H9 (cell line): Measurements from ENCODE around the gene SNX25. TPM values are rescaled to one million over a fixed set of nuclear protein-coding genes. Genes with fewer than 3 reads are reported as not detected.

Experiments
- DNase-seq: peaks from one replicate; pipeline ENCODE4 v3.0.0-alpha.2; 2017
- H2AFZ ChIP-seq: one replicate; pipeline ENCODE4 v1.6.1; 2013; ENCODE audit warnings: mild to moderate bottlenecking, low read length, control low read depth, moderate library complexity
- H2AK5ac ChIP-seq: 2 replicates; pipeline ENCODE4 v1.6.1; 2013; ENCODE audit warnings: low read length, control low read depth, mixed read lengths; ENCODE audit not compliant: insufficient read length
- H2BK120ac ChIP-seq: one replicate; pipeline ENCODE4 v1.6.1; 2013; ENCODE audit warnings: low read depth, mild to moderate bottlenecking, low read length, control low read depth, inconsistent platforms; ENCODE audit not compliant: poor library complexity, severe bottlenecking
- H2BK12ac ChIP-seq: 2 replicates; pipeline ENCODE4 v1.6.1; 2013; ENCODE audit warnings: low read length, control low read depth, mixed read lengths, low read depth; ENCODE audit not compliant: insufficient read length
- H2BK15ac ChIP-seq: 2 replicates; pipeline ENCODE4 v1.6.1; 2013; ENCODE audit warnings: low read depth, low read length, control low read depth
- H2BK20ac ChIP-seq: one replicate; pipeline ENCODE4 v1.6.1; 2013; ENCODE audit warnings: low read depth, mild to moderate bottlenecking, low read length, control low read depth, inconsistent platforms; ENCODE audit not compliant: poor library complexity, severe bottlenecking
- H2BK5ac ChIP-seq: 2 replicates; pipeline ENCODE4 v1.6.1; 2013; ENCODE audit warnings: low read length, control low read depth, mixed read lengths; ENCODE audit not compliant: insufficient read length
- H3K14ac ChIP-seq: 2 replicates; pipeline ENCODE4 v1.6.1; 2013; ENCODE audit warnings: low read length, control low read depth; ENCODE audit not compliant: insufficient read depth
- H3K18ac ChIP-seq: 2 replicates; pipeline ENCODE4 v1.6.1; 2013; ENCODE audit warnings: low read depth, mild to moderate bottlenecking, mixed read lengths, low read length, control low read depth; ENCODE audit not compliant: insufficient read length
- H3K23ac ChIP-seq: 2 replicates; pipeline ENCODE4 v1.6.1; 2013; ENCODE audit warnings: low read length, control low read depth, mixed read lengths, low read depth; ENCODE audit not compliant: insufficient read length
- H3K23me2 ChIP-seq: 2 replicates; pipeline ENCODE4 v1.6.1; 2013; ENCODE audit warnings: low read depth, mild to moderate bottlenecking, mixed read lengths, low read length, control low read depth; ENCODE audit not compliant: insufficient read length, poor library complexity, severe bottlenecking
- H3K27ac ChIP-seq: 2 replicates; pipeline ENCODE4 v1.5.1; 2013; ENCODE audit warnings: low read length, control low read depth, mixed read lengths, low read depth; ENCODE audit not compliant: insufficient read length
- H3K27me3 ChIP-seq: 2 replicates; pipeline ENCODE4 v1.6.1; 2013; ENCODE audit warnings: low read length, control low read depth, inconsistent platforms; ENCODE audit not compliant: insufficient read depth
- H3K4ac ChIP-seq: 2 replicates; pipeline ENCODE4 v1.6.1; 2013; ENCODE audit warnings: low read depth, mild to moderate bottlenecking, control low read depth, inconsistent platforms, low read length, moderate library complexity
- H3K4me1 ChIP-seq: 2 replicates; pipeline ENCODE4 v1.6.1; 2013; ENCODE audit warnings: low read length, control low read depth, inconsistent platforms; ENCODE audit not compliant: insufficient read depth
- H3K4me2 ChIP-seq: 2 replicates; pipeline ENCODE4 v1.6.1; 2013; ENCODE audit warnings: low read length, control low read depth, mixed read lengths; ENCODE audit not compliant: insufficient read length, insufficient read depth
- H3K56ac ChIP-seq: 2 replicates; pipeline ENCODE4 v1.6.1; 2013; ENCODE audit warnings: low read depth, mild to moderate bottlenecking, mixed read lengths, low read length, control low read depth; ENCODE audit not compliant: insufficient read length
- H3K79me1 ChIP-seq: 2 replicates; pipeline ENCODE4 v1.6.1; 2013; ENCODE audit warnings: low read depth, mild to moderate bottlenecking, moderate library complexity, low read length, control low read depth, inconsistent platforms; ENCODE audit not compliant: insufficient read depth, poor library complexity, severe bottlenecking
- H3K79me2 ChIP-seq: 2 replicates; pipeline ENCODE4 v1.6.1; 2013; ENCODE audit warnings: low read length, control low read depth, inconsistent platforms; ENCODE audit not compliant: insufficient read depth
- H3K9ac ChIP-seq: 2 replicates; pipeline ENCODE4 v1.6.1; 2013; ENCODE audit warnings: low read length, control low read depth, mixed read lengths; ENCODE audit not compliant: insufficient read length; ENCODE audit errors: extremely low read depth
- H3K9me3 ChIP-seq: one replicate; pipeline ENCODE4 v1.6.1; 2013; ENCODE audit warnings: low read depth, low read length, inconsistent platforms; ENCODE audit not compliant: control insufficient read depth
- H3T11ph ChIP-seq: one replicate; pipeline ENCODE4 v1.6.1; 2013; ENCODE audit warnings: mild to moderate bottlenecking, low read length, control low read depth, inconsistent platforms
- H4K20me1 ChIP-seq: one replicate; pipeline ENCODE4 v1.6.1; 2013; ENCODE audit not compliant: control insufficient read depth, insufficient read length, insufficient read depth
- H4K5ac ChIP-seq: 2 replicates; pipeline ENCODE4 v1.6.1; 2013; ENCODE audit warnings: low read depth, mild to moderate bottlenecking, mixed read lengths, low read length, control low read depth; ENCODE audit not compliant: insufficient read length
- H4K8ac ChIP-seq: replicated peaks from 2 replicates; pipeline ENCODE4 v1.6.1; 2013; ENCODE audit warnings: low read length, control low read depth, mixed read lengths, low read depth; ENCODE audit not compliant: insufficient read length
- H4K91ac ChIP-seq: 2 replicates; pipeline ENCODE4 v1.6.1; 2013; ENCODE audit warnings: low read depth, mild to moderate bottlenecking, moderate library complexity, mixed read lengths, low read length, control low read depth; ENCODE audit not compliant: insufficient read length
- H3K27ac Mint-ChIP-seq, 3 experiments: 2 replicates in 2 of 3; 3 replicates in 1 of 3; pipeline ENCODE4 v1.8.0; 2020 to 2021; ENCODE audit warnings: mixed read lengths in 3 of 3, mild to moderate bottlenecking in 1 of 3, moderate library complexity in 1 of 3
- H3K27me3 Mint-ChIP-seq: 2 replicates; pipeline ENCODE4 v1.8.0; 2021; ENCODE audit warnings: low read depth, mild to moderate bottlenecking, moderate library complexity, mixed read lengths
- H3K36me3 Mint-ChIP-seq, 3 experiments: 2 replicates in 2 of 3; 3 replicates in 1 of 3; pipeline ENCODE4 v1.8.0; 2020 to 2021; ENCODE audit warnings: low read depth in 3 of 3, mixed read lengths in 3 of 3; ENCODE audit not compliant: insufficient read depth in 1 of 3
- H3K4me1 Mint-ChIP-seq, 2 experiments: 2 replicates each; pipeline ENCODE4 v1.8.0; 2020; ENCODE audit warnings: mixed read lengths in 2 of 2
- H3K4me3 Mint-ChIP-seq, 2 experiments: 2 replicates in 1 of 2; 3 replicates in 1 of 2; pipeline ENCODE4 v1.8.0; 2020 to 2021; ENCODE audit warnings: mild to moderate bottlenecking in 2 of 2, mixed read lengths in 2 of 2, moderate library complexity in 1 of 2
- H3K9me3 Mint-ChIP-seq, 2 experiments: 2 replicates in 1 of 2; 3 replicates in 1 of 2; pipeline ENCODE4 v1.8.0; 2020; ENCODE audit warnings: mild to moderate bottlenecking in 2 of 2, mixed read lengths in 2 of 2, moderate library complexity in 1 of 2
- WGBS: extraction: QIAGEN DNeasy Blood & Tissue Kit; methylation state at CpG from one replicate; pipeline ENCODE4 v1.1.7; 2013; ENCODE audit warnings: missing lambda C conversion rate, low lambda C conversion rate, mixed read lengths; ENCODE audit not compliant: insufficient read length; ENCODE audit errors: extremely low coverage; 5-methylcytosine and 5-hydroxymethylcytosine counted together
- total RNA-seq: library from RNA; stranded (reverse); gene quantifications from 2 replicates; pipeline ENCODE4 v1.2.1, GENCODE V29; 2021
- TF ChIP-seq, protein P1 (sequence below): fragments of 200-600 bp; sonication (generic); conservative IDR thresholded peaks from 3 replicates; pipeline ENCODE4 v1.8.0; 2021; ENCODE audit warnings: antibody characterized with exemption, mild to moderate bottlenecking

Gene SNX25
- total RNA-seq, 1 experiment from 2014 or later: 28.2 TPM

GRCh38 chr4:185293202-185293601, 83.8 kb downstream of the SNX25 start:
- Histone ChIP-seq H2BK5ac (no peak overlapping the region), H3K56ac (no peak overlapping the region), H2AFZ (no peak overlapping the region), H3K4me2 (no peak overlapping the region), H3K27ac (no peak overlapping the region), H3K18ac (no peak overlapping the region), H3K9ac (no peak overlapping the region), H4K8ac (no peak overlapping the region), H3K23me2 (no peaks in the 10 kb centered on the region), H3K4me1 (0 out of 2 replicates have a peak, but pooled peaks cover 2% of the 10 kb centered on the region), H3K9me3 (no peaks in the 10 kb centered on the region), H2AK5ac (no peak overlapping the region), H3T11ph (no peak overlapping the region), H3K79me2 (no peaks in the 10 kb centered on the region), H4K20me1 (no peaks in the 10 kb centered on the region), H3K79me1 (no peaks in the 10 kb centered on the region), H3K14ac (no peak overlapping the region), H2BK15ac (no peak overlapping the region), H3K27me3 (no peaks in the 10 kb centered on the region), H2BK120ac (no peak overlapping the region), H3K4ac (no peak overlapping the region), H4K5ac (no peak overlapping the region), H4K91ac (no peak overlapping the region), H2BK12ac (no peak overlapping the region), H3K23ac (no peak overlapping the region), H2BK20ac (no peak overlapping the region)
- DNase-seq: no peak
- Mint-ChIP-seq H3K9me3 (peaks cover 0 to 3% of the 10 kb centered on the region in 2 experiments; a peak in 1 of 5 replicates), H3K4me3 (no peak overlapping the region), H3K27me3 (no peaks in the 10 kb centered on the region), H3K4me1 (peaks cover 19 to 29% of the 10 kb centered on the region in 2 experiments), H3K27ac (no peak overlapping the region), H3K36me3 (peaks cover 12 to 53% (median 48%) of the 10 kb centered on the region in 3 experiments)
- TF ChIP-seq, protein P1, sequence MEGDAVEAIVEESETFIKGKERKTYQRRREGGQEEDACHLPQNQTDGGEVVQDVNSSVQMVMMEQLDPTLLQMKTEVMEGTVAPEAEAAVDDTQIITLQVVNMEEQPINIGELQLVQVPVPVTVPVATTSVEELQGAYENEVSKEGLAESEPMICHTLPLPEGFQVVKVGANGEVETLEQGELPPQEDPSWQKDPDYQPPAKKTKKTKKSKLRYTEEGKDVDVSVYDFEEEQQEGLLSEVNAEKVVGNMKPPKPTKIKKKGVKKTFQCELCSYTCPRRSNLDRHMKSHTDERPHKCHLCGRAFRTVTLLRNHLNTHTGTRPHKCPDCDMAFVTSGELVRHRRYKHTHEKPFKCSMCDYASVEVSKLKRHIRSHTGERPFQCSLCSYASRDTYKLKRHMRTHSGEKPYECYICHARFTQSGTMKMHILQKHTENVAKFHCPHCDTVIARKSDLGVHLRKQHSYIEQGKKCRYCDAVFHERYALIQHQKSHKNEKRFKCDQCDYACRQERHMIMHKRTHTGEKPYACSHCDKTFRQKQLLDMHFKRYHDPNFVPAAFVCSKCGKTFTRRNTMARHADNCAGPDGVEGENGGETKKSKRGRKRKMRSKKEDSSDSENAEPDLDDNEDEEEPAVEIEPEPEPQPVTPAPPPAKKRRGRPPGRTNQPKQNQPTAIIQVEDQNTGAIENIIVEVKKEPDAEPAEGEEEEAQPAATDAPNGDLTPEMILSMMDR: no peak
- no CpG with 5 or more reads among the region's 1 CpG for WGBS
